H1 (cell line): ENCODE measurements around the gene EDEM2. TPM values are rescaled to one million over a fixed set of nuclear protein-coding genes. Genes with fewer than 3 reads are reported as not detected.

Source experiments
- JUND ChIP-seq: IDR thresholded peaks from 2 replicates; pipeline ENCODE4 v1.6.1; 2011; ENCODE audit warnings: mild to moderate bottlenecking, improper control_type of control experiment, low read length
- KDM4A ChIP-seq: IDR thresholded peaks from one replicate; pipeline ENCODE4 v1.7.1; 2012; ENCODE audit warnings: low read depth, mild to moderate bottlenecking, moderate library complexity, low read length, inconsistent platforms; ENCODE audit not compliant: severe bottlenecking
- RNF2 ChIP-seq: fragments of 200-900, 300-1000 bp; sonication (generic); IDR thresholded peaks from 2 replicates; pipeline ENCODE4 v1.7.1; 2016; ENCODE audit warnings: borderline replicate concordance, low read depth, mild to moderate bottlenecking, antibody characterized with exemption, low read length; ENCODE audit not compliant: poor library complexity, severe bottlenecking; ENCODE audit errors: missing control alignments
- polyA plus RNA-seq, 7 experiments: library from polyadenylated mRNA; depleted of rRNA in 3 of 7; stranded (reverse) in 5 of 7; unstranded in 2 of 7; fragments of >200 nt in 5 of 7; fragments of 200-250 nt in 2 of 7; gene quantifications; 1 replicate in 5 of 7; 2 replicates in 1 of 7; 4 replicates in 1 of 7; pipeline versions ENCODE4 v1.2.1 to v1.2.3, GENCODE V29; 2011 to 2013; ENCODE audit warnings: missing spikeins in 2 of 7, mixed read lengths in 2 of 7
- total RNA-seq: library from RNA; stranded (reverse); fragmentation: NEBNext Ultra II Directional; extraction: Animal tissue kit (Norgen Biotek cat#: 25700); gene quantifications from 2 replicates; pipeline ENCODE4 v1.2.1, GENCODE V29; 2021

The EDEM2 gene
- total and polyA plus RNA-seq, 2 of the 8 experiments (the other 6 are each of a cell fraction or from before 2014, with no cell fraction given), result 15.2 to 19.6 TPM

- TF ChIP-seq RNF2 (no peak), KDM4A (no peak), JUND (no peak)
These were observed 40.2 kb downstream of the EDEM2 start (continued) for GRCh38 chr20:35106827-35107380.
